T1000 (cell line): Measurements from ENCODE around the gene RPS27.
"Not testable (repeated sequence)": the region's sequence is repeated elsewhere in the genome, so short reads cannot be mapped to it uniquely, and the experiment has no call there.

Experiments
- DNase-seq: peaks from one replicate; lab custom pipeline; 2025; ENCODE audit warnings: mixed read lengths; lab: John Stamatoyannopoulos, UW

The RPS27 gene

DNA sequence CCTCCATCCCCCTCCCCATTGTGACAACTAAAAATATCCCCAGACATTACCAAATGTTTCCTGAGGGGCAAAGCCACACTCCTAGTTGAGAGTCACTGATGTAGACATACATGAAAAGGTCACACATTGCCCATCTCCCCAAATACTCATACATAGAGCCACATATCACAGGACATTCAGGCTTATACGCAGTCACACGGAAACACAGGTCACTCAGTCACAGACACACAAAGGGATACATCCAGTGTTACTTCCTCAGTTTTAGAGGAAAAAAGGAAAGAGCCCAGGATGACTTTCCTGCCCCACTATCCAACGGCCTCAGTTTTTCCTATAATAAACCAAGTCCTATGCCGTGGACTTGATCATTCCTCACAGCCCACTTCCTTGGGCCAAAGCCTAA is 29.1 kb upstream of the RPS27 start:
- no peak for DNase-seq

- DNase-seq, result no peak
Measured at GRCh38 chr1:153962088-153963029, 28.2 kb upstream of the RPS27 start.

- peak; percentile 93 for DNase-seq
Measured at GRCh38 chr1:153963030-153963849, 27.3 kb upstream of the RPS27 start, which contains the start of gene SLC39A1. TSS of gene SLC39A1 (minus strand) at chr1:153963537. CDS start at chr1:153962715, 822 bp downstream.

GRCh38 chr1:153963850-153964331 is 26.7 kb upstream of the RPS27 start:
- peak; percentile 56 for DNase-seq

- peak; percentile 80 for DNase-seq
Measured at GRCh38 chr1:153967107-153967999, 23.2 kb upstream of the RPS27 start, which contains the start of gene CREB3L4. TSS of gene CREB3L4 (plus strand) at chr1:153967902. CDS start at chr1:153968526, 624 bp downstream.

- DNase-seq, result no peak
Measured at GRCh38 chr1:153968000-153968363, 22.6 kb upstream of the RPS27 start.

GRCh38 chr1:153968408-153968807 is 22.2 kb upstream of the RPS27 start:
- DNase-seq, result no peak

DNA sequence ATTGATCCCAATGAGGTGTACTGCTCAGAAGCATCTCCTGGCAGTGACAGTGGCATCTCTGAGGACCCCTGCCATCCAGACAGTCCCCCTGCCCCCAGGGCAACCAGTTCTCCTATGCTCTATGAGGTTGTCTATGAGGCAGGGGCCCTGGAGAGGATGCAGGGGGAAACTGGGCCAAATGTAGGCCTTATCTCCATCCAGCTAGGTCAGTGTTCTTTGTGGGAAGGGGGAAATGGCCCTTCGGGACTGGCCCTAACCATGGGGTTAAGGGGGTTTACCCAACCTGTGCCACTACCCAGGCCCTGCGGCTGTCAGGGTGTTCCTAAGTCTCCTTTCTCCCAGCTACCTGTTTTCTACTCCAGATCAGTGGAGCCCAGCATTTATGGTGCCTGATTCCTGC is 21.6 kb upstream of the RPS27 start:
- DNase-seq, result no peak

- DNase-seq, result no peak
Measured at GRCh38 chr1:153970346-153970745, 20.2 kb upstream of the RPS27 start.

DNA sequence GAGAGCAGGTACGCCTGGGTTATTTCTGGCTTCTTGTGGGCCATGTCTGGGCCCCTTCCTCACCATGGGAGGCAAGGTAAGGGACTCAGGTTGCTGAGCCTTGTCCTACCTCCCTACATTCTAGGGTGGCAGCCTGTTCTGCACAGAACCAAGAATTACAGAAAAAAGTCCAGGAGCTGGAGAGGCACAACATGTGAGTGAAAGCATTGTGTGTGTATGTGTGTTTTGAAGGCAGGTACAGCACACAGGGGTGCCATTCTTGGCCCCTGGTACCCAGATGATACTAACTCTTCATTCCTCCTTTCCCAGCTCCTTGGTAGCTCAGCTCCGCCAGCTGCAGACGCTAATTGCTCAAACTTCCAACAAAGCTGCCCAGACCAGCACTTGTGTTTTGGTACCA is 17.5 kb upstream of the RPS27 start:
- DNase-seq, result no peak

- no peak for DNase-seq
Measured at GRCh38 chr1:153973525-153973924, 17.0 kb upstream of the RPS27 start.

DNA sequence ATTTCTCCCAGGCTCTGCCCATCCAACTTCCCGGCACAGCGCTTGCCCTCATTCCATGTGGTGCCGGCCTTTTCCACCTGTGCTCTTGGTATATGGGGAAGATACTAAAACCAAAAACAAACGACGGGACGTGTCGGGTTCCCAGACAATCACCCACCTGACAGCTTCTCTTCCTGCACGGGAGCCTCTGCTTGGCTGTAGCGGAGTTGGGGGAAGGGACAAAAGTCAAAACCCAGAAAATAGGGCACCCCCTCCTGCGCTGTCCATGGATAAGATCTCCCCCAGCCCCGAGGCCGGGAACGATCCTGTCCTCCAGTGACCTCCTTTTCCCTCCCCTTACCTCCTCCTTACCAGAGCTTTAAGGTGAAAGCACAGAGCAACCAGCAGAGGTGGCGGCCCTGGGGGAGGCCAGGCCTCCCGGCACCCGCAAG is 13.7 kb upstream of the RPS27 start:
- no peak for DNase-seq

- DNase-seq, result peak; percentile 37
Measured at GRCh38 chr1:153977250-153978240, 13.0 kb upstream of the RPS27 start, which contains the start of gene JTB. TSS of gene JTB (minus strand) at chr1:153977674. CDS start at chr1:153977252, 422 bp downstream.

GRCh38 chr1:153978274-153978909 is 12.2 kb upstream of the RPS27 start:
- no peak for DNase-seq

GRCh38 chr1:153979091-153979490 is 11.5 kb upstream of the RPS27 start:
- DNase-seq, result not testable (repeated sequence)

GRCh38 chr1:153981735-153982134 is 8.8 kb upstream of the RPS27 start:
- not testable (repeated sequence) for DNase-seq

GRCh38 chr1:153984123-153984894 is 6.3 kb upstream of the RPS27 start:
- no peak for DNase-seq

- peak; percentile 23 for DNase-seq
Measured at GRCh38 chr1:153985341-153985912, 5.1 kb upstream of the RPS27 start.
